HEK293T (cell line): ENCODE measurements around the gene RCAN2.

Experiments
- BHLHE40 ChIP-seq: fragments of 450-650 bp; IDR thresholded peaks from 2 replicates; pipeline ENCODE4 v1.6.1; 2016; ENCODE audit warnings: mild to moderate bottlenecking, moderate library complexity, borderline replicate concordance
- FOXA1 ChIP-seq: fragments of 450-650 bp; IDR thresholded peaks from 2 replicates; pipeline ENCODE4 v1.6.1; 2016; ENCODE audit warnings: mild to moderate bottlenecking

- TF ChIP-seq BHLHE40 (no peak), FOXA1 (no peak)
Measured at GRCh38 chr6:46199387-46199786, 291.9 kb downstream of the RCAN2 start.
